Stimulated activated CD8-positive, alpha-beta memory T cell treated with anti-CD3 and anti-CD28 coated beads, Interleukin-15, amount 100 ng/mL, for 1 hour (primary cell): ENCODE data around the gene HEY2.
"Not testable (repeated sequence)": the region's sequence is repeated elsewhere in the genome, so short reads cannot be mapped to it uniquely, and the experiment has no call there.

Source experiments
- DNase-seq: peaks from one replicate; pipeline ENCODE4 v3.0.0-alpha.2; 2020; ENCODE audit warnings: low read depth

Gene HEY2

GRCh38 chr6:125749173-125749864 is at the start of gene HEY2:
TSS of gene HEY2 (plus strand) at chr6:125749632. CDS start at chr6:125749777, 145 bp downstream.
- peak; percentile 41 for DNase-seq

GRCh38 chr6:125700581-125701353 is 48.7 kb upstream of the HEY2 start:
- no peak for DNase-seq

GRCh38 chr6:125701354-125701668 is 48.1 kb upstream of the HEY2 start:
- no peak for DNase-seq

GRCh38 chr6:125703882-125704281 is 45.5 kb upstream of the HEY2 start:
- DNase-seq, result not testable (repeated sequence)

- DNase-seq, result no peak
Observed at GRCh38 chr6:125707615-125708243, 41.7 kb upstream of the HEY2 start.

- no peak for DNase-seq
Observed at GRCh38 chr6:125711013-125711675, 38.3 kb upstream of the HEY2 start.

GRCh38 chr6:125714441-125715090 is 34.9 kb upstream of the HEY2 start:
- no peak for DNase-seq

GRCh38 chr6:125717120-125717731 is 32.2 kb upstream of the HEY2 start:
- DNase-seq, result no peak

GRCh38 chr6:125718109-125718508 is 31.3 kb upstream of the HEY2 start:
- DNase-seq, result no peak

- DNase-seq, result no peak
Observed at GRCh38 chr6:125722886-125723285, 26.5 kb upstream of the HEY2 start.

GRCh38 chr6:125727216-125727615 is 22.2 kb upstream of the HEY2 start:
- no peak for DNase-seq

GRCh38 chr6:125728739-125729138 is 20.7 kb upstream of the HEY2 start:
- DNase-seq, result no peak

- DNase-seq, result no peak
Observed at GRCh38 chr6:125729983-125730382, 19.4 kb upstream of the HEY2 start.

GRCh38 chr6:125732398-125732797 is 17.0 kb upstream of the HEY2 start:
- DNase-seq, result no peak

- DNase-seq, result no peak
Observed at GRCh38 chr6:125733516-125734300, 15.7 kb upstream of the HEY2 start.

GRCh38 chr6:125738276-125738675 is 11.2 kb upstream of the HEY2 start:
- no peak for DNase-seq

- DNase-seq, result no peak
Observed at GRCh38 chr6:125739364-125739763, 10.1 kb upstream of the HEY2 start.

GRCh38 chr6:125741336-125741735 is 8.1 kb upstream of the HEY2 start:
- DNase-seq, result no peak

- DNase-seq, result no peak
Observed at GRCh38 chr6:125742024-125742423, 7.4 kb upstream of the HEY2 start.

GRCh38 chr6:125742464-125743120 is 6.8 kb upstream of the HEY2 start:
- no peak for DNase-seq
